Occipital lobe (tissue), 2 donors: Measurements from ENCODE around the gene CARD9. TPM values are rescaled to one million over a fixed set of nuclear protein-coding genes. Genes with fewer than 3 reads are reported as not detected.
"Not testable (repeated sequence)": the region's sequence is repeated elsewhere in the genome, so short reads cannot be mapped to it uniquely, and the experiment has no call there.

Experiments used
- DNase-seq: peaks from one replicate; lab custom pipeline; 2025; lab: John Stamatoyannopoulos, UW
- total RNA-seq: library from RNA; depleted of rRNA; stranded (reverse); fragments of >200 nt; gene quantifications from one replicate; pipeline ENCODE4 v1.2.3, GENCODE V29; 2014

The CARD9 gene
- total RNA-seq, 1 donor from 2014 or later = 0.47 TPM

DNA sequence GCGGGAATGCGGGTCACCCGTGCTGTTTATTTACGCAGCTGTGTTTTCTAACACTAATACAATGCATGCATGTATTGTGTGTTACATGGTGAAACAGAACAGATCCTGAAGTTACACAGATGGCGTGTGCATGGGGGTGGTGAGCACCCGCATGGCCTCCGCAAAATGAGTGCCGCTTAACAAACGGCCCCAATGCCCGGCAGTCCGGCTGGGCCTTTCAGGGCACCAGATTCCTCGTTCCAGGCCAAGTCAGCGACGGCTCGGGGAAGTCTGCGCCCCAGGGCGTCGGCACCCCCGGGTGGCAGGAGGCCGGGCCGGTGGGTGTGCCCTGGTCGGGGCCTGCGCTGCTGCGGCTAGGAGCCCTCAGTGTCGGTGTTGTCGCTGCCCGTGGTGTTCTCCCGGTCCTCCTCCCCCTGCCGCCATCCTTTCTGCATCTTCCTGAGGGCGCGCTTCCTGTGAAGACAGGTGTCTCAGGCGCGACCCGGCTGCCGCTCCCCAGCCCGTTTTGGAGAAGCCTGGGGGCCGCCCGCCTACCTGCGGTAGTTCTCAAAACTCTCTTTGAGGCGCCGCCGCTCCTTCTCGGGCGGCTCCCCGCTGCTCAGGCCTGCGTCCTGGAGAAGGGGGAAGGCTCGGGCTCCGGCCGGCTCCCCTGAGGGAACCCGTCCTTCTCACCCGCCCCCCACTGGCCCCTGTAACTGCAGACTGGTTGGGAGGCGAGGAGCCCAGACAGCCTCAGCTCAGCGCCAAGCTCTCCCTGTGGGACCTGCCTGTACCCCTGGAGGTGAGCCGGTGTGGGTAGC lies 9.3 kb downstream of the CARD9 start:
- no peak for DNase-seq

DNA sequence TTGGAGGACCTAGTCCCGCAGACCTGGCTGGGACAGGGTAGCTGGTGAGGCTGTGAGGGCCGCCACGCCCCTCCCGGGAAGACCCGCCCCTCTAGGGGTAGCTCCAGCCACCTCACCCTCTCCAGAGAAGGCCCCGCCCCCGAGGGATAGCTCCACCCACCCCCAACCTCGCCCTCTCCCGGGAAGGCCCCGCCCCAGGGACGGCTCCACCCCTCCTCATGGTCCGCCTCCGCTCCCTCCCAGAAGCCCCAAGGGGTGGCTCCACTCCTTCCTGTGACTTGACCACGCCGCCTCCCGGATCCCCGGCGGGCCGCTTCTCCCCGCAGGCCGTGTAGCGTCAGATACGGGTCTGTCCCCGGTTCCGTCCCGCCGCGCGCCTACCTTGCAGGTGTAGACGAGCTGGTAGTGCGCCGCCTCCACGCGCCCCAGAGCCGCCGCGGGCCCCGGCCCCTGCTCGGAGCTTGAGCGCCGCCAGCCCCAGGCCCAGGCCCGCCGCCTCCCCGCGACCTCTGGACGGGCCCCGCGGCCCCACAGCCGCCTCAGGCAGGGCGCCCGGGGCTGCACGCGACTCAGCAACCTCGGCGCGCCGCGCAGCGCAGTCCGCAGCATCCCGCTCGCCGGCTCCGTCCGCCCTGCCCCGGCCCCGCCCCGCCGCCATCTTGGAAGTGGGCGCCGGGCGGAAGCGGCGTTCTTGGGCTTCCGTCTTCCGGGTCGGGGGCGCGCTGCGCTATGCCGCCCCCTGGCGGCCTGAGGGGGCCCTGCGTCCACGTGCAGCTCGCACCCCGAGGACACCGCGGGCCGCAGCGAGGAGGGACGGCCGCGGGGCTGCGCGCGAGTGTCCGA lies 10.1 kb downstream of the CARD9 start, which contains the start of gene DNLZ:
Gene DNLZ (minus strand): TSS at position 639 of the 843 bp plus-strand sequence. CDS start 30 bp downstream, at position 609.
- DNase-seq = peak; percentile 93

DNA sequence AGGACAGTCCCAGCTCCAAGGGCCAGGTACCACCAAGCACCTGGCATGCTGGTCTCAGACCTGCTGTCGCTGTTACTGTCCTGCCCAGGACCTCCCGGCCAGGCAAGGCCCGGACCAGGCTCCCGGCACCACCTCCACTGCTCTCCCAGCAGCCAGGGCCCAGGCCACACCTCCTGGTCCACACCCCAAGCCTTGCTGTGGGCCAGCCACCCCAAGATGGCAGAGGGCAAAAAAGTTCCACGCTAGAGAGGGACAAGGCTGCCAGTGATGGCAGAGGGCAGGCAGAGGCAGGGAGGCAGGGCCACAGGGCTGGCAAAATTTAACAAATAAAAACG lies 11.1 kb downstream of the CARD9 start:
- no peak for DNase-seq

DNA sequence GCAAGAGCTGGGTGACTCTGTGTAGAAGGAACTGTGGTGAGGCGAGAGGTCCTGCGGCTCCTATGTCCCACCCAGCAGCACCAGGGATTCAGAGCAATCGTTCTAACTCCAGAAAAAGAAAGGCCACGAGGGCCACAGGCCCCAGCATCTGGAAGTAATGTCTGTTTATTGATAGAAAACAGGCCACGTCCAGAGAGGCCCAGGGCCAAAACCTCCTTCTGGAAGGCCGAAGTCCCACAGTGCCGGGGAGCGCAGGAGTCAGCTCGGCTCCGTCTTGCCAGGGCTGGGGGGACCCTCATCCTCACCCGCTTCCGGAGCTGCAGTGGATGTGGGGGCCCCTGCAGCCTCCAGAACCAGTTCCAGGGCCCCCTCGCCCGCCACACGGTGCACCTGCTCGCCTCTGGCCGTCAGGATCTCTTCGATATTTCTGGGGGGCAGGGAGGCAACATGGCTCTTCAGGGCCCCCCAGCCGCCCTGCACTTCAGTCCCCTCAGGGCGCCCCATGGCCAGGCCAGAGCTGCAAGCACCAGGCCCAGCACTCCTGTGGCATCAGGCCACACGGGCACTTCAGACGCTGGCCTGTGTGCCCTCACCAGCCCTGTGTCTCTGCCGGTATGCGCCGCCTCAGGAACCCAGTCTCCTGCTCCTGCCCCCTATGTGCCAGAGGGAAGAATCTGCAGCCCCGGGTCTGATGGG lies 11.6 kb downstream of the CARD9 start:
- no peak for DNase-seq

DNA sequence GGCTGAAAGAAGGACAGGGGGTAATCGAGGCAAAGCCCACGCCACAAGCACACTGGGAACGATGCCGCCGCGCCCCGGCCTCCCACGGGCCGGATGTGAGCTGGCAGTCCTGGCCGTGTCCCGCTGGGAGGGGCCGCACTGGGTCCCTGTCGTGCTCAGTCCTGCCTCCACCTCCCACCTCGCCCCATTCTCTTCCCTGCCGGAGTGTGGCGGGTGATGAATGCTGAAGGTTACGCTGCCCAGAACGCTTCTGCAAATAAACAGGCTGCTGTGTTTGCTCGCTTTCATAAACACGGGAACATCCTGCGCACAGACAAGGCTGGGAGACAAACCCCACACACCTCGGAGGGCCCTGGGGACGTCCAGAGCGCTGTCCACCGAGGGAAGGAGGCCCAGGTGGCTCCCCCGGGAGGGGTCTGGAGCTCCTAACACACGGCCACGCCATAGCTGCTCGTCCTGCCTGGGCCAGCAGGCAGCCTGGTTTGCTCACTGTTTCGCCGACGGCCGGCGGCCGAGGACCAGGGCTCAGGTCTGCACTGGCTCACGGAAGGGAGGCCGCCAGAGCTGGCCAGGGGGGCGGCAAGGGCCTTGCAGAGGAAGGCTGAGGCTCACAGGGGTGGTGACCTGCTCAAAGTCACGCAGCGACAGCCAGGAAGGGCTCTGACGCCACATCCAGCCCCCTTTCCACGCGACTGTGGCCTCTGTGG lies 12.3 kb downstream of the CARD9 start:
- DNase-seq = no peak

DNA sequence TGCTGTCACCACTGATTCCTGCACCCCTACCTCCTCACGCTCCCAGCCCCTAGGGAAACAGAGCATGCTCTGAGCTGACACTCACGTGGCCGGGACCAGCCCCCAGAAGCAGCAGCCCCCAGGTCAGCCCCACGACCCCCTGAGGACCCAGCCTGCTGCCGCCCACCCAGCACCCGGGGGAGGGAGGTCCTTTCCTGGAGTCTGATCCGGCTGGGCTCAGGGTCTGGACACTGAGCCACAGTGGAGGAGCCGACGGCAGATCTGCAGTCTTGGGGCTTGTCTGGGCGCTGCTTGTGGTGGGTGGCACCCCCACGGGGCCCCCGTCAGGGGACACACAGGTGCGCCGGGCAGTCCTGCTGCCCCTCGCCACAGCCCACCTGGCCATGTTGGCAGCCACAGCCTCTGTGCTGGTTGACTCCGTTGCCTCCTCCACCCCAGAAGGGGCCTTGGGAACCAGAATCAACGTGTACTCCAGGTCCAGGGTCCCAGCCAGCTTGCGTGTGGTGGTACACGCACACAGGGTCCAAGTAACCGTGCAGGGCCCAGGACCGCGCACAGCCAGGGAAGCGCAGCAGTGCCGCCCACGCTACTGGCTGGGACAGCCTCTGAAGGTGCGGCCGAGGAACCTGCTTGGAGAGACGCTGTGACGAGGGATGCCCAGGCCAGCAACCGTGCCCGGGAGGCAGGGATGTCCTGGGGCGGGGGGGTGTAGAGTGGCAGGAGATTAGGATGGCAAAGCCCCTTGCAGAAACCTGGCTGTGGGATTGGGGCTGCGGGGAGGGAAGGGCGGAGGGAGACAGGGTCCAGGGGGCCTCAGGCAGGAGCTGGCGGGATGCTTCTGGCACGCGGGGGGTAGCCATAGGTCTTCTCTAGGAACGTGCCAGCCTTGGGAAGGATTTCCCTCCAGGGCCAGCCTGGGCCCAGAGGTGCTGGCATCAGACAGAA lies 13.4 kb downstream of the CARD9 start:
- DNase-seq = no peak

DNA sequence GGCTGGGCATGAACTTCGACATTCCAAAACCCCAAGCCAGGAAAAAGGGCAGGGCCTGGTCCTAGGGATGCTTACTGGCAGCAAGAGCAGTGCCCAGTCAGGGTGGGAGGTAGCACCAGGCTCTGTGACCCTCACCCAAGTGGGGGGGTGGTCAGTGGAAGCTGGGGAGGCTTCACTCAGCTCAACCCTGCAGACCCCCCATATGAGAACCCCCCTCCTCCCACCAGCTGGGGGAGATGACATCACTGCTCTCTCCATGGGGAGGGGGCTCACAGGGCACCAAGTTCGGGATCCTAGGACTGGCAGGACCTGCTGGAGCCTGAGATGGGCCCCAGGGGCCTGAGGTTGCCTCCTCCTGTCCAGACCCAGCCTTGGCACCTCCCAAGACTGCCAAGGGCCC lies 14.6 kb downstream of the CARD9 start:
- DNase-seq = no peak

DNA sequence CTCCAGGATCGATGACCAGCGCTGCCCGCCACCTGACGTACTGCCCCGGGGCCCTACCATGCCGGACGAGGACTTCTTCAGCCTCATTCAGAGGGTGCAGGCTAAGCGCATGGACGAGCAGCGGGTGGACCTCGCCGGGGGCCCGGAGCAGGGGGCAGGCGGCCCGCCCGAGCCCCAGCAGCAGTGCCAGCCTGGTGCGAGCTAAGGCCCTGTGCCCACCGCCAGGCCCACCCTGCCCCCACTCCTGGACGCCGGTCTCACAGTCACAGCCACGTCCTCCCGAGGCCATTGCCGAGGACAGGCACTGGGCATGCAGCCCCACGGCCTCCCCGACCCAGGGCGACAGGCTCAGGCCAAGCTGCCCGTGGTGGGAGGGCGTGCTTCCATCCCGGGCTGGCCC lies 15.5 kb downstream of the CARD9 start:
- no peak for DNase-seq

DNA sequence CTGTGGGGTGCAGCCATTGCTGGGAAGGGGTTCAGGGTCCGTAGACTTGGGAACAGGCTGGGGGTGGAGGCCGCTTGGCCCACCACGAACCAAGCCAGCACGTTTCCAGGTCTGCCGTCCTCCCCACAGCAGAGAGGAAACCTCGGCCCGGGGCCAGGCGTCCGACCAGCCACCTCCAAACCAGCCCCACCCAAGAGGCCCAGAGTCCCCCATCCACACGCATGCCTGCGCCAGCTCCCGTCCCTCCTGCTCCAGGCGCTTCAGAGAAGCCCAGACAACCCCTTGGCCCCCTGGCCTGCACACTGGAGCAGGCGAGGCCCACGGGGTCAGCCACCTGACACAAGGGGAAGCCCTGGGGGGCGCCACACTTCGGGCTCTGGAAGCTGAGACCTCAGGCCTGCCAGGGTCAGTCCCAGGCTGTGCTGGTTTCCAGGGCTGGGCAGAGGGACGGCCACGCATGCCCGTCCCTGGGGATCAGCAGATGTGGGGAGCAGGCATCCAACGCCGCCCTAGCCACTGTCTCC lies 16.2 kb downstream of the CARD9 start:
- no peak for DNase-seq

DNA sequence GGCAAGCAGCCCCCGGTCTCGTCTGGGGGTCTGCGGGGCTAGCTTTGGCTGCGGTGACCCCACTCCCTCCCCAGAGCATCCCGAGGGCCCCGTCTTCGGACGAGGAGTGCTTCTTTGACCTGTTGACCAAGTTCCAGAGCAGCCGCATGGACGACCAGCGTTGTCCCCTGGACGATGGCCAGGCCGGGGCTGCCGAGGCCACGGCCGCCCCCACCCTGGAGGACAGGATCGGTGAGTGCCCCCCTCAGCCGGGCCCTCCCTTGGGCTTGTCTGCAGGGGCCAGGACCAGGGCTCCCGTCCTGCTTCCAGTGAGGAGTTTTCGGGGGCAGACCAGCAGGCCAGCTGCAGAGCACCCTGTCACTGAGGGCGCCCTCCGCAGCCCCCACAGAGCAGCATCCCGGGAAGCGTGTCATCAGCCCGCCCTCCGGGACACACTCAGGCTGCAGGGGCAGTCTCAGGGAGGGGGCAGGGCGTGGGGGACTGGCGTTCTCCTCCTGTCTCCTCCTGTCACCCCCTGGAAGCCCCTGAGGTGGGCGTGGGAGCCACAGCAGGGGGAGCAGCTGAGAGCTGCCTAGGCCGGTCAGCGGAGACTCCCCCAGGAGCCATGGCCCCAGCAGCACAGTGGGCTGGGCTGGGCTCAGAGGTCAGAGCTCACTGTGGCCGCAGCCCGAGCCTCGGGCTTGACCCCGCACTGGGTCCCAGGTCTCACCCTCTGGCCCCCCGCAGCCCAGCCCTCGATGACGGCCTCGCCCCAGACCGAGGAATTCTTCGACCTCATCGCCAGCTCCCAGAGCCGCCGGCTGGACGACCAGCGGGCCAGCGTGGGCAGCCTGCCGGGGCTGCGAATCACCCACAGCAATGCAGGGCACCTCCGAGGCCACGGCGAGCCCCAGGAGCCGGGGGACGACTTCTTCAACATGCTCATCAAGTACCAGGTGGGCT lies 17.6 kb downstream of the CARD9 start:
- DNase-seq = no peak

DNA sequence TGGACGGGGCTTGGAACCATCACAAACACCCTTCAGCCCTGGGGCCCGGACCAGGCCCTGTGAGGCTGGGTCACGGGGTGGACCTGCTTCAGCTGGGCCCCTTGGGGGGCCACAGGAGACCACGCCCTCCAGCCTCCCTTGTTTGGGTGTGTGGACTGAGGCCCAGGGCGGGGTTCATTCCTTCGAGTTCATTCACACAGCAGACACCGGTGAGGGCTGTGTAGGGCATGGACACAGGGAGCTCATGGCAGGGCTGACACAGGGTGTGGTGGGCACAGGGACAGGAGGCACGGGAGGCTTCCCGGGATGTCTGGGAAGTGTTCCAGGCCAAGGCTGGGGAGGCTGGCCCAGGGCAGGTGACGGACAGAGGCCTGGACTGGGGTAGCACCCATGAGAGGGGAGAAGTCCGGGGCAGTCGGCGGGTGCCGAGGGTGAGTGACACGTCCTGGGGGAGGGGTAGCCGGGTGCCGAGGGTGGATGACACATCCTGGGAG lies 18.8 kb downstream of the CARD9 start:
- no peak for DNase-seq

DNA sequence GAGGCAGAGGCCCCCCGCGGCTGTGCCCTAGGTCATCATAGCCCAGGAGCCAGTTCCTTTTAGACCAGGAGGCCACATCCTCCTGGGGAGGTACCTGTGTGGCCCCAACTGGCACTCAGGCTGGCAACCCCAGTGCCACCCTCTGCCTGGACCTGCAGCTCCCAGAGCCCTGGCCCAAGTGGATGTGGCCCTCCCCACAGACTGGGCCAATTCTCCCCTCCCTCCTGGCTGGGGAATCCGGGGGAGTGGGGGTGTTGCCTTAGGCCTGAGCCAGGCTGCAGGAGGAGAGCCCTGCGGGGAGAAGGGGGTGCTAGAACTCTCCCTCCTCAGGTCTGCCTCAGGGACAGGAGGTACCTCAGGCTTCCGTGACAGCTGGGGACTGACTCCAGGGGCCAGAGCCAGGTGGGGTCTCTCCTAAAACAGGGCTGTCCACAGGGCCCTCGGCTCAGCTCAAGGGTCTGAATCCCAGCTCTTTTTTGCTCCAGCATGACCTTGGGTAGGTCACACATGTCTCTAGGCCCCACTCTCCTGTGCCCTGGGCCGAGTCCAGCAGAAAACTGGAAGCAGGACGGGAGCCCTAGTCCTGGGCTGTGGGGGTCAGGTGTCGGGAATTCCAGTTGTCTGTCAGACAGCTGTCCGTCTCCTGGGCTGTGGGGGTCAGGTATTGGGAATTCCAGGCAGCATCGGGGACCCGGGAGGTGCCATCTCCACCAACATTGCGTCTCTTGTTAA lies 19.5 kb downstream of the CARD9 start:
- no peak for DNase-seq

DNA sequence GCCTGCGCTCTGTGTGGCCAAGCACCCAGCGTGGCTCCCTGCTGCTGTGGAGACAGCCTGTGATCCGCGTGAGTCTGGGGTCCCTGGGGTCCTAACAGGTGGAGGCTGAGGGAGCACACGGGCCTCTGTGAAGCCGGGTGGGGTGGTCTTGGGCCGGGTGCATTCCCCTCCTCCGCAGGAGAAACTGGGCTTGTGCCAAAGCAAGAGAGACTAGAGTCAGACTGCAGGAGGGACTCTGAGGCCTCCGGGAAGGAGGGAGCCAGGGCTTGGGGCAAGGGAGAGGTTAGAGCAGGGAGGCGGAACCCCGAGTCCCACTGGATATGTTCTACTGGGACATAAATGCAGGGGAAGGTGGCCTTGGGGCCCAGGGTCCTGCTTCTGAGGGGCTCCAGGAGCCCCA lies 20.4 kb downstream of the CARD9 start:
- no peak for DNase-seq

DNA sequence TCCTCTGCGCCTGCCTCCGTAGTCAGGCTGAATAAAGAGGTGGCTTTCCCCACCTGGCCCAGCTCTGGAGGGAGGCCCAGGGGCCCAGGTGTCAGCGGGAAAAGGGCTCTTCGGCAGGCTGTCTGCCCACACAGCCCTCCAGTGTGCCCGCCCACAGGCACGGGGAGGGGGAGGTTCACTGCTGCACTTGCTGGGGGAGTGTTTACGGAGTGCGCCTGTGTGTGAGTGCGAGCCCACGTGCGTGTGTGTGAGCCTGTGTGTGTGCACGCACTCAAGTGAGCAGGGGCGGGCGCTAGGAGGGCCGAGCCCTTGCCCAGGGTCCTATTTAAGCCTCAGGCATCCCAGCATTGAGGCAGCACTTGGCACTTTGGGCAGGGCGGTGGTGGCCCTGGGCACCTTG lies 20.8 kb downstream of the CARD9 start:
- DNase-seq = no peak

DNA sequence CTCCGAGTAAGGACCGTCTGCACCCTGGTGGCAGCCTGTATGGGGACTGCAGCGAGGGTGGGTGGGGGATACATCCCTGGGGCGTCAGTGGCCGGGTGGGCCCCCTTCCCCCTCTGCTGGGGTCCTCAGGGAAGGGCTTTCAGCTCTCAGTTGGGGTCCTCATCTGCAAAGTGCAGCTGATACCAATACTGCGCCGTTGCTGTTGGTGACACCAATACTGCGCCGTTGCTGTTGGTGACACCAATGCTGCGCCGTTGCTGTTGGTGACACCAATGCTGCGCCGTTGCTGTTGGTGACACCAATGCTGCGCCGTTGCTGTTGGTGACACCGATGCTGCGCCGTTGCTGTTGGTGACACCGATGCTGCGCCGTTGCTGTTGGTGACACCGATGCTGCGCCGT lies 21.6 kb downstream of the CARD9 start:
- not testable (repeated sequence) for DNase-seq

DNA sequence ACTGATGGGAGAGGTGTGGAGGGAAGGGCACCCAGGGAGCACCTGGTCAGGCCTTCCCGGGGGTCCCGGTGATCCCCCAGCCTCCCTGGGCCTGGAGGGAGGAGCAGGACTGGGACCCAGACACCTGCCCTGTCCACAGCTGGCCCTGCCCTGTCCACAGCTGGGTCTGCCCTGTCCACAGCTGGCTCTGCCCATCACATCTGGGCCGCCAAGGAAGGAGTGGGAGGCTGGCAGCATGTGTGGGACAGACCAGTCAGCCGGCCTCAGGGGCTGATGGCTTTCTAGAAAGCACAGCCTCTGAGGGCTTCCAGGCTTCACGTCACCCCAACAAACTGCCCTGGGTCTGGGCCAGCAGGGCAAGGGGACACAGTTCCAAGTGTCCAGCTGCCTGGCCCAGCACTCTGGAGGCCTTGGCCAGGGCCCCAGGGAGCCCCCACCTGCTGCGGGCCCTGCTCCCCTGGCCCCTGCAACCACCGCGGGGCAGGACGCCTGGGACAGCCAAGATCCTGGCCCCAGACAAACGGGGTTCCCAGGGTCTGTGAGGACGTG lies 22.1 kb downstream of the CARD9 start:
- no peak for DNase-seq

DNA sequence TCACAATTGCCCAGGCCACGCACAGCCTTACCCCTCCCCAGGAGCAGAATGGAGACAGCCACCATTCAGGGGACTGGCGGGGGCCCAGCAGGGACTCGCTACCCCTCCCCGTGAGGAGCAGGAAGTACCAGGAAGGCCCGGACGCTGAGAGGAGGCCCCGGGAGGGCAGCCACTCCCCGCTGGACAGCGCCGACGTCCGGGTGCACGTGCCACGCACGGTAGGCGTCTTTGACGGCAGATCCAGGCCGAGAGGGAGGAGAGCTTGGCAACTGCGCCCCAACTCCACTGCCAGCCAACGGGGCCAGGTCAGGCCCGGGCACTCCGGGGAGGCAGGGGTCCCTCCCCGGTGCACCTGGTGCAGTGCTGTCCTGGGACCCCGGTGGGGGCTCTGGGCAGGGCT lies 23.9 kb downstream of the CARD9 start:
- DNase-seq = no peak

DNA sequence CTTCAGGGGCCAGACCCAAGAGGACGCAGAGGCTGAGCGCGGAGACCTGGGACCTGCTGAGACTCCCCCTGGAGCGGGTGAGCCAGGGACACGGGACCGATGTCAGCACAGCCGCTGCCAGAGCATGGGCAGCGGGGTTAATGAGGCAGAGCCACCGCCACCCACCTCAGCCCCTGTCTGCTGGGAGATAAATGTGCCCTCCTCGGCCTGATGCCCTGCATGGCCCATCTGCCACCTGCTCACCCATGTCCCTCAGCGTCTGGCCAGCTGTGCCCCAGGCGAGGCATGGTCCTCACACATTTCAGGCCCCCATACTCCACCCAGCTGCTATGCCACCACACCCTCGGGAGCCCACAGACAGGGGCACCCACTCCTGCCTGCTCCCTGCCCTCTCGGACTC lies 24.8 kb downstream of the CARD9 start:
- no peak for DNase-seq
